ENCODE measurements around the gene TMEM117.

GRCh38 chr12:44334347-44334746 is 498.5 kb downstream of the TMEM117 start:
- TF ChIP-seq CTCF (IDR thresholded peaks at IDR 0.05) (no peak), POLR2A (IDR thresholded peaks at IDR 0.05) (no peak)
